ENCODE results near the gene CD81.

Gene CD81

GRCh38 chr11:2375964-2376551 lies 1.1 kb upstream of the CD81 start:
- no peak for DNase-seq (ENCODE audit: low spot score)

- DNase-seq (ENCODE audit: low spot score) = peak; percentile 86
Measured at GRCh38 chr11:2377511-2378443, 667 bp downstream of the CD81 start.

- DNase-seq (ENCODE audit: low spot score) = peak; percentile 77
Measured at GRCh38 chr11:2378527-2379210, 1.6 kb downstream of the CD81 start.

- DNase-seq (ENCODE audit: low spot score) = no peak
Measured at GRCh38 chr11:2379466-2380174, 2.5 kb downstream of the CD81 start.

GRCh38 chr11:2380396-2380795 lies 3.3 kb downstream of the CD81 start:
- no peak for DNase-seq (ENCODE audit: low spot score)

GRCh38 chr11:2380807-2381350 lies 3.8 kb downstream of the CD81 start:
- no peak for DNase-seq (ENCODE audit: low spot score)

GRCh38 chr11:2381494-2382128 lies 4.5 kb downstream of the CD81 start:
- no peak for DNase-seq (ENCODE audit: low spot score)

GRCh38 chr11:2382129-2382517 lies 5.0 kb downstream of the CD81 start:
- no peak for DNase-seq (ENCODE audit: low spot score)

- peak; percentile 71 for DNase-seq (ENCODE audit: low spot score)
Measured at GRCh38 chr11:2382936-2383851, 6.1 kb downstream of the CD81 start.

- DNase-seq (ENCODE audit: low spot score) = no peak
Measured at GRCh38 chr11:2383852-2384804, 7.0 kb downstream of the CD81 start.

- no peak for DNase-seq (ENCODE audit: low spot score)
Measured at GRCh38 chr11:2385156-2386151, 8.3 kb downstream of the CD81 start.

GRCh38 chr11:2386591-2386990 lies 9.5 kb downstream of the CD81 start:
- DNase-seq (ENCODE audit: low spot score) = no peak

GRCh38 chr11:2387266-2387987 lies 10.3 kb downstream of the CD81 start:
- peak; percentile 78 for DNase-seq (ENCODE audit: low spot score)

GRCh38 chr11:2388431-2389376 lies 11.6 kb downstream of the CD81 start:
- no peak for DNase-seq (ENCODE audit: low spot score)

GRCh38 chr11:2389377-2390026 lies 12.4 kb downstream of the CD81 start:
- DNase-seq (ENCODE audit: low spot score) = no peak
